Measurements from ENCODE around the gene INSRR. TPM values are rescaled to one million over a fixed set of nuclear protein-coding genes. Genes with fewer than 3 reads are reported as not detected.

INSRR gene
- total RNA-seq, 1 experiment from 2014 or later: 0.11 TPM

DNA sequence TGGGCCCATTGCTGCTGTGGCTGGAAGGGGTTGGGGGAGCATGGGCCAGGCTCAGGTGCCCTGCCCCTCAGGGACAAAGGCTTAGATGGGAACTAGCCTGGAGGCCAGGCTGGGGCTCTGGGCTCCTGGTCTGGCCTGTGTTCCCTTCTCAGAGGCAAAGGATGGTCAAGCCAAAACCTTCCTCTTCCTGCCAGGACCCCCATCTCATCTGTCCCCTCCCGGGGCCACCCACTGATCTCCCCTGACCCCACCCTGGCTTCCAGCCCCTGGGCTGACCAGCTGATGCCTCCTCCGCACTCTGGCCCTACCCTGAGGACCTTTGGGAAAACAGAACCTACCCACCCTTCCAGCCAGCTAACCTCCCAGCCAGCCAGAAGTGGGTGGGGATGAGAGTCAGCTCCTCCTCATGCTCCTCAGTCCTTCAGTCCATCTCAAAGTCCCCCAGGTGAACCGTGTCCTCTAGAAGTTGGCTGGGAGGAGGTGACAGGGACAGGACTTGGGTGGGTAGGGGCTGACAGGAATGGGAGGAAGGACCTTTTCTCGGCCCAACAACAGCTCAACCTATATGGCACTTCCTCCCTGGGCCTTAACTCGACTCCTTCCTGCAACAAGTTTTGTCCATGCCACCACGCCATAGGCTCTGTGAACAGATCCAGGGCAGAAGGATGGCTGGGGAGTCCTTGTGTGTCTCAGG lies 42.1 kb upstream of the INSRR start (continued):
- TF ChIP-seq, protein P1, sequence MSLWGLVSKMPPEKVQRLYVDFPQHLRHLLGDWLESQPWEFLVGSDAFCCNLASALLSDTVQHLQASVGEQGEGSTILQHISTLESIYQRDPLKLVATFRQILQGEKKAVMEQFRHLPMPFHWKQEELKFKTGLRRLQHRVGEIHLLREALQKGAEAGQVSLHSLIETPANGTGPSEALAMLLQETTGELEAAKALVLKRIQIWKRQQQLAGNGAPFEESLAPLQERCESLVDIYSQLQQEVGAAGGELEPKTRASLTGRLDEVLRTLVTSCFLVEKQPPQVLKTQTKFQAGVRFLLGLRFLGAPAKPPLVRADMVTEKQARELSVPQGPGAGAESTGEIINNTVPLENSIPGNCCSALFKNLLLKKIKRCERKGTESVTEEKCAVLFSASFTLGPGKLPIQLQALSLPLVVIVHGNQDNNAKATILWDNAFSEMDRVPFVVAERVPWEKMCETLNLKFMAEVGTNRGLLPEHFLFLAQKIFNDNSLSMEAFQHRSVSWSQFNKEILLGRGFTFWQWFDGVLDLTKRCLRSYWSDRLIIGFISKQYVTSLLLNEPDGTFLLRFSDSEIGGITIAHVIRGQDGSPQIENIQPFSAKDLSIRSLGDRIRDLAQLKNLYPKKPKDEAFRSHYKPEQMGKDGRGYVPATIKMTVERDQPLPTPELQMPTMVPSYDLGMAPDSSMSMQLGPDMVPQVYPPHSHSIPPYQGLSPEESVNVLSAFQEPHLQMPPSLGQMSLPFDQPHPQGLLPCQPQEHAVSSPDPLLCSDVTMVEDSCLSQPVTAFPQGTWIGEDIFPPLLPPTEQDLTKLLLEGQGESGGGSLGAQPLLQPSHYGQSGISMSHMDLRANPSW (CRISPR knock-in tag; conservative IDR thresholded peaks at IDR 0.05; ENCODE audit: low read depth): no peak
- TF ChIP-seq TEAD4 (CRISPR knock-in tag; IDR thresholded peaks at IDR 0.05) (no peak), PRRX2 (CRISPR knock-in tag; IDR thresholded peaks at IDR 0.05) (no peak)

DNA sequence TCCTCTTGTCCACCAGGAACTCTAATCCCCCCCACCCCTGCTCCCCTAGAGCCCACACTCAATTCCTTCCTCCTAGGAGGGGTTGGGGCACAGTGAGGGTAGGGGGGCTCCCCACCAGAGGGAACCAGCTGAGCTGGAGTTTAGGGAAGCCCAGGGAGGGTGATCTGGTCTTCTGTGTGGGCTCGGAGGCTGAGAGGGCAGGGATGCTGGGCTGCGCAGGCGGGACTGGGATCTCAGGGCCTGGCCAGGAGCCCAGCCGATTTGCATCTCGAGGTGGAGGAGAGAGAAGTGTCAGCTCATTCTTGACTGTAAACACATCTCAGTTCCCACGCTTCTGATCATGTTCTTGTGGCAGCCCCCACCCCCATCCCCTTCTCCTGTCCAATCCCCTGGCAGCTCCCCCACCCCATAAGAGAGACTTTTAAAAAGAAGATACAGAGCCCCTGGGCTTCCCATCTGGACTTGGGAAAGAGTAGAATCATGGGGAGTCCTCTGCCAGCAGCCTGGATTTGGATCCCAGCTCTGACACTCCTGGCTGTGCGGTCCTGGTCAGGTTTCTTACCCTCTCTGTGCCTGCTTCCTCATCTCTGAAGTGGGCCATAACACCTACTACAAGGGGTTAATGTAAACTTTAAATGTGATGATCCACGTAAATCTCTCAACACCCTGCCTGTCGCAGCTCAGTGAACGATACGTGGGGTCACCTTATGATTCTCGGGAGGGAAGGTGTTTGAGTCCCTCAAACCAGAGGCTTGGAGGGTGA lies 41.2 kb upstream of the INSRR start:
- CTCF ChIA-PET: interaction anchor here (1.1 to 5.1 kb wide), 4 partner anchors 8 to 27 kb away, joined by 3 to 42 read pairs (median 18); no protein-coding TSS in a partner anchor
- DNase-seq (ENCODE audit: low spot score) (no peak), ATAC-seq (no peak)
- Mint-ChIP-seq H3K9me3 (no peaks in the 10 kb centered on the region), H3K4me1 (peaks cover 14% of the 10 kb centered on the region), H3K27me3 (ENCODE audit: low read depth) (peaks cover 19% of the 10 kb centered on the region), H3K4me3 (no peak overlapping the region), H3K27ac (no peak overlapping the region), H3K36me3 (no peaks in the 10 kb centered on the region)
- TF ChIP-seq ELF4 (CRISPR knock-in tag; IDR thresholded peaks at IDR 0.05; ENCODE audit: low read depth) (no peak), ZNF138 (CRISPR knock-in tag; conservative IDR thresholded peaks at IDR 0.05) (no peak), JAZF1 (CRISPR knock-in tag; IDR thresholded peaks at IDR 0.05) (no peak), AFF4 (CRISPR knock-in tag; IDR thresholded peaks at IDR 0.05; ENCODE audit: borderline replicate concordance) (no peak), TCF7 (CRISPR knock-in tag; IDR thresholded peaks at IDR 0.05; ENCODE audit: low read depth) (no peak)
- TF ChIP-seq, protein P2, sequence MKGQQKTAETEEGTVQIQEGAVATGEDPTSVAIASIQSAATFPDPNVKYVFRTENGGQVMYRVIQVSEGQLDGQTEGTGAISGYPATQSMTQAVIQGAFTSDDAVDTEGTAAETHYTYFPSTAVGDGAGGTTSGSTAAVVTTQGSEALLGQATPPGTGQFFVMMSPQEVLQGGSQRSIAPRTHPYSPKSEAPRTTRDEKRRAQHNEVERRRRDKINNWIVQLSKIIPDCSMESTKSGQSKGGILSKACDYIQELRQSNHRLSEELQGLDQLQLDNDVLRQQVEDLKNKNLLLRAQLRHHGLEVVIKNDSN (CRISPR knock-in tag; IDR thresholded peaks at IDR 0.05): no peak
- TF ChIP-seq, protein P3, sequence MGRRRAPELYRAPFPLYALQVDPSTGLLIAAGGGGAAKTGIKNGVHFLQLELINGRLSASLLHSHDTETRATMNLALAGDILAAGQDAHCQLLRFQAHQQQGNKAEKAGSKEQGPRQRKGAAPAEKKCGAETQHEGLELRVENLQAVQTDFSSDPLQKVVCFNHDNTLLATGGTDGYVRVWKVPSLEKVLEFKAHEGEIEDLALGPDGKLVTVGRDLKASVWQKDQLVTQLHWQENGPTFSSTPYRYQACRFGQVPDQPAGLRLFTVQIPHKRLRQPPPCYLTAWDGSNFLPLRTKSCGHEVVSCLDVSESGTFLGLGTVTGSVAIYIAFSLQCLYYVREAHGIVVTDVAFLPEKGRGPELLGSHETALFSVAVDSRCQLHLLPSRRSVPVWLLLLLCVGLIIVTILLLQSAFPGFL (CRISPR knock-in tag; IDR thresholded peaks at IDR 0.05; ENCODE audit: borderline replicate concordance): no peak
- TF ChIP-seq, protein P4, sequence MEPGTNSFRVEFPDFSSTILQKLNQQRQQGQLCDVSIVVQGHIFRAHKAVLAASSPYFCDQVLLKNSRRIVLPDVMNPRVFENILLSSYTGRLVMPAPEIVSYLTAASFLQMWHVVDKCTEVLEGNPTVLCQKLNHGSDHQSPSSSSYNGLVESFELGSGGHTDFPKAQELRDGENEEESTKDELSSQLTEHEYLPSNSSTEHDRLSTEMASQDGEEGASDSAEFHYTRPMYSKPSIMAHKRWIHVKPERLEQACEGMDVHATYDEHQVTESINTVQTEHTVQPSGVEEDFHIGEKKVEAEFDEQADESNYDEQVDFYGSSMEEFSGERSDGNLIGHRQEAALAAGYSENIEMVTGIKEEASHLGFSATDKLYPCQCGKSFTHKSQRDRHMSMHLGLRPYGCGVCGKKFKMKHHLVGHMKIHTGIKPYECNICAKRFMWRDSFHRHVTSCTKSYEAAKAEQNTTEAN (CRISPR knock-in tag; IDR thresholded peaks at IDR 0.05): no peak
- TF ChIP-seq, protein P5, sequence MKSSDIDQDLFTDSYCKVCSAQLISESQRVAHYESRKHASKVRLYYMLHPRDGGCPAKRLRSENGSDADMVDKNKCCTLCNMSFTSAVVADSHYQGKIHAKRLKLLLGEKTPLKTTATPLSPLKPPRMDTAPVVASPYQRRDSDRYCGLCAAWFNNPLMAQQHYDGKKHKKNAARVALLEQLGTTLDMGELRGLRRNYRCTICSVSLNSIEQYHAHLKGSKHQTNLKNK (CRISPR knock-in tag; IDR thresholded peaks at IDR 0.05): no peak
- POLR2A ChIA-PET: no interaction called here
